HUDEP-2 (cell line): ENCODE data around the gene NR5A2.

Source experiments
- DNase-seq, 76 experiments: peaks; one replicate each; lab custom pipeline; 2025; ENCODE audit not compliant: unreplicated experiment in 76 of 76; lab: John Stamatoyannopoulos, UW

The NR5A2 gene

GRCh38 chr1:200062143-200062542 is 34.6 kb downstream of the NR5A2 start:
- no peak for DNase-seq

GRCh38 chr1:200072636-200073285 is 45.3 kb downstream of the NR5A2 start:
- DNase-seq, result no peak

- DNase-seq, result no peak
These were observed 45.8 kb downstream of the NR5A2 start for GRCh38 chr1:200073286-200073637.

GRCh38 chr1:200075522-200075921 is 48.0 kb downstream of the NR5A2 start:
- no peak for DNase-seq

- DNase-seq, result no peak
These were observed 48.5 kb downstream of the NR5A2 start for GRCh38 chr1:200075938-200076546.

- no peak for DNase-seq
These were observed 51.9 kb downstream of the NR5A2 start for GRCh38 chr1:200079232-200079940.

- no peak for DNase-seq
These were observed 53.9 kb downstream of the NR5A2 start for GRCh38 chr1:200081151-200081968.

GRCh38 chr1:200081969-200082245 is 54.4 kb downstream of the NR5A2 start:
- DNase-seq, result no peak

- DNase-seq, result no peak
These were observed 54.8 kb downstream of the NR5A2 start for GRCh38 chr1:200082329-200082728.

GRCh38 chr1:200090252-200091159 is 63.0 kb downstream of the NR5A2 start:
- DNase-seq, result peak in 4 of 76 experiments; percentile 1 to 11 (median 5)

- no peak for DNase-seq
These were observed 67.6 kb downstream of the NR5A2 start for GRCh38 chr1:200095057-200095577.

GRCh38 chr1:200096774-200097173 is 69.3 kb downstream of the NR5A2 start:
- no peak for DNase-seq

- no peak for DNase-seq
These were observed 71.5 kb downstream of the NR5A2 start for GRCh38 chr1:200099040-200099439.

- no peak for DNase-seq
These were observed 76.6 kb downstream of the NR5A2 start for GRCh38 chr1:200103966-200104583.

GRCh38 chr1:200107004-200107470 is 79.5 kb downstream of the NR5A2 start:
- no peak for DNase-seq

- DNase-seq, result no peak
These were observed 81.1 kb downstream of the NR5A2 start for GRCh38 chr1:200108659-200109058.

- no peak for DNase-seq
These were observed 84.8 kb downstream of the NR5A2 start for GRCh38 chr1:200112290-200112689.

GRCh38 chr1:200115532-200115931 is 88.0 kb downstream of the NR5A2 start:
- DNase-seq, result no peak

- DNase-seq, result no peak
These were observed 88.8 kb downstream of the NR5A2 start for GRCh38 chr1:200116324-200116723.
